Neural progenitor cell (in vitro differentiated cells): Measurements from ENCODE around the gene PRR20E.

ENCODE experiments used
- CTCF ChIP-seq: fragments of 200-600 bp; sonication (generic); IDR thresholded peaks from 2 replicates; pipeline ENCODE4 v1.5.1; 2017; ENCODE audit warnings: antibody characterized with exemption, mild to moderate bottlenecking
- EZH2 ChIP-seq: fragments of 200-600 bp; sonication (generic); IDR thresholded peaks from 2 replicates; pipeline ENCODE4 v1.6.1; 2017; ENCODE audit warnings: antibody characterized with exemption, mild to moderate bottlenecking, moderate library complexity
- EZH2phosphoT487 ChIP-seq: fragments of 200-600 bp; sonication (generic); IDR thresholded peaks from 2 replicates; pipeline ENCODE4 v1.6.1; 2017; ENCODE audit warnings: antibody characterized with exemption

GRCh38 chr13:57123681-57124080 is 43.3 kb upstream of the PRR20E start:
- TF ChIP-seq CTCF (no peak), EZH2phosphoT487 (no peak), EZH2 (no peak)
